GM12874 (cell line): ENCODE data around the gene DVL1.

Experiments used
- CTCF ChIP-seq: IDR thresholded peaks from 2 replicates; pipeline ENCODE4 v1.5.1; 2011; ENCODE audit warnings: low read depth, mild to moderate bottlenecking, control low read depth, low read length, moderate library complexity; ENCODE audit not compliant: insufficient read depth

Gene DVL1

GRCh38 chr1:1377540-1378205, 28.5 kb upstream of the DVL1 start:
- TF ChIP-seq CTCF: no peak

GRCh38 chr1:1376551-1377226, 27.5 kb upstream of the DVL1 start:
- TF ChIP-seq CTCF: no peak

GRCh38 chr1:1374929-1375662, 25.9 kb upstream of the DVL1 start, which contains the start of gene AURKAIP1:
TSS of gene AURKAIP1 (minus strand) at chr1:1375207. CDS start at chr1:1374756, 451 bp downstream.
- TF ChIP-seq CTCF: peak; percentile 43; the same call in 1 of the 2 replicates

GRCh38 chr1:1374589-1374928, 25.3 kb upstream of the DVL1 start:
- no peak for TF ChIP-seq CTCF

GRCh38 chr1:1373815-1374588, 24.8 kb upstream of the DVL1 start:
- no peak for TF ChIP-seq CTCF

- no peak for TF ChIP-seq CTCF
Observed at GRCh38 chr1:1373051-1373814, 24.0 kb upstream of the DVL1 start.
